K562 (cell line): Measurements from ENCODE around the gene ITPRIPL2. TPM values are rescaled to one million over a fixed set of nuclear protein-coding genes. Genes with fewer than 3 reads are reported as not detected.

Experiments used
- ASH1L ChIP-seq: fragments of 450-650 bp; IDR thresholded peaks from 2 replicates; pipeline ENCODE4 v1.6.1; 2018; ENCODE audit warnings: borderline replicate concordance, mild to moderate bottlenecking, low read depth; ENCODE audit not compliant: partially characterized antibody
- BCL6 ChIP-seq: fragments of 250-450 bp; sonication (Bioruptor Pico); IDR thresholded peaks from 2 replicates; pipeline ENCODE4 v1.4.0; 2020
- CEBPB ChIP-seq: fragments of 450-650 bp; IDR thresholded peaks from 2 replicates; pipeline ENCODE4 v1.6.1; 2016; ENCODE audit warnings: missing genetic modification characterization, missing compliant biosample characterization
- CREBBP ChIP-seq: IDR thresholded peaks from one replicate; pipeline ENCODE4 v1.6.1; 2012; ENCODE audit warnings: low read depth, mild to moderate bottlenecking, control low read depth, inconsistent platforms, low read length
- FUS ChIP-seq: fragments of 200-400 bp; formaldehyde crosslinking; optimal IDR thresholded peaks from 2 replicates; pipeline ENCODE3; 2017; ENCODE audit warnings: low read depth, low read length
- GATA2 ChIP-seq: sonication (generic); formaldehyde crosslinking; IDR thresholded peaks from 2 replicates; pipeline ENCODE4 v1.4.0; 2020; ENCODE audit warnings: mild to moderate bottlenecking, missing genetic modification reagents
- HNRNPUL1 ChIP-seq: fragments of 200-400 bp; formaldehyde crosslinking; IDR thresholded peaks from 2 replicates; pipeline ENCODE4 v1.6.1; 2017; ENCODE audit warnings: low read length
- KLF13 ChIP-seq: fragments of 450-650 bp; IDR thresholded peaks from 2 replicates; pipeline ENCODE4 v1.6.1; 2016; ENCODE audit warnings: missing genetic modification characterization, low read depth, mild to moderate bottlenecking, missing compliant biosample characterization, moderate library complexity, borderline replicate concordance
- KLF6 ChIP-seq: fragments of 250-450 bp; sonication (Bioruptor Pico); IDR thresholded peaks from 2 replicates; pipeline ENCODE4 v1.4.0; 2020; ENCODE audit warnings: mild to moderate bottlenecking, moderate library complexity, borderline replicate concordance
- RBM34 ChIP-seq: fragments of 200-400 bp; formaldehyde crosslinking; IDR thresholded peaks from 2 replicates; pipeline ENCODE4 v1.6.1; 2018; ENCODE audit warnings: low read length, borderline replicate concordance; ENCODE audit not compliant: insufficient read depth
- SAFB ChIP-seq: fragments of 200-400 bp; formaldehyde crosslinking; IDR thresholded peaks from 2 replicates; pipeline ENCODE4 v1.6.1; 2017; ENCODE audit warnings: low read depth, low read length, borderline replicate concordance
- SNRNP70 ChIP-seq: fragments of 200-400 bp; formaldehyde crosslinking; optimal IDR thresholded peaks from 2 replicates; pipeline ENCODE3; 2017; ENCODE audit warnings: low read depth, low read length
- TGIF2 ChIP-seq: sonication (generic); formaldehyde crosslinking; IDR thresholded peaks from 2 replicates; pipeline ENCODE4 v1.8.1; 2022; ENCODE audit warnings: mild to moderate bottlenecking, missing genetic modification reagents, moderate library complexity
- XRCC5 ChIP-seq: fragments of 200-400 bp; formaldehyde crosslinking; IDR thresholded peaks from 2 replicates; pipeline ENCODE4 v1.6.1; 2017; ENCODE audit warnings: low read depth, mild to moderate bottlenecking, low read length
- ZNF408 ChIP-seq: fragments of 250-450 bp; sonication (Bioruptor Pico); IDR thresholded peaks from 2 replicates; pipeline ENCODE4 v1.4.0; 2020; ENCODE audit warnings: low read depth, mild to moderate bottlenecking, moderate library complexity
- ZNF79 ChIP-seq: fragments of 250-450 bp; sonication (Bioruptor Pico); IDR thresholded peaks from 2 replicates; pipeline ENCODE4 v1.4.0; 2020; ENCODE audit warnings: low read depth, mild to moderate bottlenecking, moderate library complexity
- polyA plus RNA-seq, 8 experiments: library from polyadenylated mRNA; depleted of rRNA in 4 of 8; stranded (reverse) in 5 of 8; unstranded in 3 of 8; fragments of >200 nt; fragmentation: Nextera tagmentation in 2 of 8; fragmentation: Illumina TruSeq in 1 of 8; extraction: Ambion mirVana in 2 of 8; extraction: Trizol in 1 of 8; gene quantifications; 2 replicates each; pipeline versions ENCODE4 v1.2.1 to v1.2.3, GENCODE V29; 2011 to 2014; ENCODE audit warnings: inconsistent platforms in 1 of 8, missing spikeins in 1 of 8
- total RNA-seq, 7 experiments: library from RNA; depleted of rRNA in 6 of 7; stranded (reverse); fragments of >200 nt in 6 of 7; fragmentation: Illumina TruSeq in 2 of 7; extraction: Trizol in 2 of 7; gene quantifications; 2 replicates each; pipeline versions ENCODE4 v1.2.1 to v1.2.3, GENCODE V29; 2011 to 2021; ENCODE audit warnings: low replicate concordance in 1 of 7
- TF ChIP-seq, protein P1 (sequence below): sonication (generic); formaldehyde crosslinking; IDR thresholded peaks from 2 replicates; pipeline ENCODE4 v1.8.1; 2023; ENCODE audit warnings: mild to moderate bottlenecking, missing genetic modification reagents
- TF ChIP-seq, protein P2 (sequence below): fragments of 450-650 bp; IDR thresholded peaks from 2 replicates; pipeline ENCODE4 v1.6.1; 2016
- TF ChIP-seq, protein P3 (sequence below): fragments of 250-450 bp; sonication (Bioruptor Pico); IDR thresholded peaks from 2 replicates; pipeline ENCODE4 v1.8.0; 2022; ENCODE audit warnings: inconsistent platforms
- TF ChIP-seq, protein P4 (sequence below): IDR thresholded peaks from 3 replicates; pipeline ENCODE4 v1.6.1; 2011; ENCODE audit warnings: borderline replicate concordance, mild to moderate bottlenecking, moderate library complexity; ENCODE audit not compliant: insufficient read length; ENCODE audit errors: extremely low read depth

ITPRIPL2 gene
- total and polyA plus RNA-seq, 9 of the 15 experiments (the other 6 are each of a cell fraction or from before 2014, with no cell fraction given) = 0.04 to 2.2 (median 0.58) TPM

DNA sequence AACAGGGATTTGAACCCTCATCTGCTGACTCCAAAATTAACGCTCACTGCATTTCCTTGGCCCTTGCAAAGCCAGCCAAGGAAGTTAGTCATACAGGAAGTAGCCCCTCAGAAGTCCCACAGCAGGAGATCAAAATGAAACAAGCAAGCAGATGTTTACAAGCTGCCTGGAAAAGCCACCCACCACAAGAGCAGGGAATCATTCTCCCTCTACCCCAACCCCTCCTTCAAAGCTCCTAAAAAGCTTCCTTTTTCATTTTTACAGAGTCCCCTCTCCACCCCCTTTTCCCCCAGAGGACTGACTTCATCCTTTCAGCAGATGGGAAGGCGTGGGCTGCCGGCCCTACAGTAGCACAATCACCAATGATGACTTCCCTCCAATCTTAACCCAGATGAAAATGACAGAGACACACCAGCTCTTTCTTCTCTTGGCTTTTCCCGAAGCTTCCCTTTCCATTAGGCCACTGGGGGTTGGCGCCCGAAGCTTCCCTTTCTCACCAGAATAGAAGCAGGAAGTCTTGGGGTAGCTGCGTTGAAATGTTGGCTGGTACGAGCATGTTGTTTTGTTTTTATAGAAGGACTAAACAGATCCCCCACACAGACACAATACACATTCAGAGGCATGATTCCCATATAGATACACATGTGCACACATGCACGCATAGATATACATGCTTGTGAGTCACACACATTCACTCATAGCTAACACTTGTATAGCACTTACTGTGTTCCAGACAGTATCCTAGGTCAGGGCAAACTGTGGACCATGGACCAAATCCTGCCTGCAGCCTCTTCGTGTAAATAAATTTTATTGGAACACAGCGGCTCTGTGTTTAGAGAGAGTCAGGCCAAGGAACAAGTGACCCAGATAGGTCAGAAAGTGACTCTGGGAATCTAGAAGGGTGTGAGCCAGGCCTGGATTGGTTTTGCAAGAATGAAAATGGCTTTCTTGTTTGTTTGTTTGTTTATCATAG lies 17.4 kb downstream of the ITPRIPL2 start (continued):
- no peak for TF ChIP-seq CREBBP
- TF ChIP-seq, protein P1, sequence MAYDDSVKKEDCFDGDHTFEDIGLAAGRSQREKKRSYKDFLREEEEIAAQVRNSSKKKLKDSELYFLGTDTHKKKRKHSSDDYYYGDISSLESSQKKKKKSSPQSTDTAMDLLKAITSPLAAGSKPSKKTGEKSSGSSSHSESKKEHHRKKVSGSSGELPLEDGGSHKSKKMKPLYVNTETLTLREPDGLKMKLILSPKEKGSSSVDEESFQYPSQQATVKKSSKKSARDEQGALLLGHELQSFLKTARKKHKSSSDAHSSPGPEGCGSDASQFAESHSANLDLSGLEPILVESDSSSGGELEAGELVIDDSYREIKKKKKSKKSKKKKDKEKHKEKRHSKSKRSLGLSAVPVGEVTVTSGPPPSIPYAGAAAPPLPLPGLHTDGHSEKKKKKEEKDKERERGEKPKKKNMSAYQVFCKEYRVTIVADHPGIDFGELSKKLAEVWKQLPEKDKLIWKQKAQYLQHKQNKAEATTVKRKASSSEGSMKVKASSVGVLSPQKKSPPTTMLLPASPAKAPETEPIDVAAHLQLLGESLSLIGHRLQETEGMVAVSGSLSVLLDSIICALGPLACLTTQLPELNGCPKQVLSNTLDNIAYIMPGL (CRISPR knock-in tag) = no peak
- no peak for TF ChIP-seq CEBPB (tag)
- TF ChIP-seq RBM34 = no peak
- TF ChIP-seq GATA2 (CRISPR knock-in tag) = no peak
- no peak for TF ChIP-seq XRCC5
- no peak for TF ChIP-seq KLF6 (CRISPR knock-in tag)
- TF ChIP-seq SNRNP70 = no peak
- no peak for TF ChIP-seq ZNF79
- no peak for TF ChIP-seq SAFB
- TF ChIP-seq BCL6 = no peak
- TF ChIP-seq TGIF2 = no peak
- no peak for TF ChIP-seq FUS
- no peak for TF ChIP-seq HNRNPUL1
- TF ChIP-seq ASH1L = no peak
- TF ChIP-seq ZNF408 (CRISPR knock-in tag) = no peak
- TF ChIP-seq, protein P2, sequence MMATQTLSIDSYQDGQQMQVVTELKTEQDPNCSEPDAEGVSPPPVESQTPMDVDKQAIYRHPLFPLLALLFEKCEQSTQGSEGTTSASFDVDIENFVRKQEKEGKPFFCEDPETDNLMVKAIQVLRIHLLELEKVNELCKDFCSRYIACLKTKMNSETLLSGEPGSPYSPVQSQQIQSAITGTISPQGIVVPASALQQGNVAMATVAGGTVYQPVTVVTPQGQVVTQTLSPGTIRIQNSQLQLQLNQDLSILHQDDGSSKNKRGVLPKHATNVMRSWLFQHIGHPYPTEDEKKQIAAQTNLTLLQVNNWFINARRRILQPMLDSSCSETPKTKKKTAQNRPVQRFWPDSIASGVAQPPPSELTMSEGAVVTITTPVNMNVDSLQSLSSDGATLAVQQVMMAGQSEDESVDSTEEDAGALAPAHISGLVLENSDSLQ = no peak
- TF ChIP-seq KLF13 = no peak
- TF ChIP-seq, protein P3, sequence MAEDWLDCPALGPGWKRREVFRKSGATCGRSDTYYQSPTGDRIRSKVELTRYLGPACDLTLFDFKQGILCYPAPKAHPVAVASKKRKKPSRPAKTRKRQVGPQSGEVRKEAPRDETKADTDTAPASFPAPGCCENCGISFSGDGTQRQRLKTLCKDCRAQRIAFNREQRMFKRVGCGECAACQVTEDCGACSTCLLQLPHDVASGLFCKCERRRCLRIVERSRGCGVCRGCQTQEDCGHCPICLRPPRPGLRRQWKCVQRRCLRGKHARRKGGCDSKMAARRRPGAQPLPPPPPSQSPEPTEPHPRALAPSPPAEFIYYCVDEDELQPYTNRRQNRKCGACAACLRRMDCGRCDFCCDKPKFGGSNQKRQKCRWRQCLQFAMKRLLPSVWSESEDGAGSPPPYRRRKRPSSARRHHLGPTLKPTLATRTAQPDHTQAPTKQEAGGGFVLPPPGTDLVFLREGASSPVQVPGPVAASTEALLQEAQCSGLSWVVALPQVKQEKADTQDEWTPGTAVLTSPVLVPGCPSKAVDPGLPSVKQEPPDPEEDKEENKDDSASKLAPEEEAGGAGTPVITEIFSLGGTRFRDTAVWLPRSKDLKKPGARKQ (CRISPR knock-in tag) = no peak
- TF ChIP-seq, protein P4, sequence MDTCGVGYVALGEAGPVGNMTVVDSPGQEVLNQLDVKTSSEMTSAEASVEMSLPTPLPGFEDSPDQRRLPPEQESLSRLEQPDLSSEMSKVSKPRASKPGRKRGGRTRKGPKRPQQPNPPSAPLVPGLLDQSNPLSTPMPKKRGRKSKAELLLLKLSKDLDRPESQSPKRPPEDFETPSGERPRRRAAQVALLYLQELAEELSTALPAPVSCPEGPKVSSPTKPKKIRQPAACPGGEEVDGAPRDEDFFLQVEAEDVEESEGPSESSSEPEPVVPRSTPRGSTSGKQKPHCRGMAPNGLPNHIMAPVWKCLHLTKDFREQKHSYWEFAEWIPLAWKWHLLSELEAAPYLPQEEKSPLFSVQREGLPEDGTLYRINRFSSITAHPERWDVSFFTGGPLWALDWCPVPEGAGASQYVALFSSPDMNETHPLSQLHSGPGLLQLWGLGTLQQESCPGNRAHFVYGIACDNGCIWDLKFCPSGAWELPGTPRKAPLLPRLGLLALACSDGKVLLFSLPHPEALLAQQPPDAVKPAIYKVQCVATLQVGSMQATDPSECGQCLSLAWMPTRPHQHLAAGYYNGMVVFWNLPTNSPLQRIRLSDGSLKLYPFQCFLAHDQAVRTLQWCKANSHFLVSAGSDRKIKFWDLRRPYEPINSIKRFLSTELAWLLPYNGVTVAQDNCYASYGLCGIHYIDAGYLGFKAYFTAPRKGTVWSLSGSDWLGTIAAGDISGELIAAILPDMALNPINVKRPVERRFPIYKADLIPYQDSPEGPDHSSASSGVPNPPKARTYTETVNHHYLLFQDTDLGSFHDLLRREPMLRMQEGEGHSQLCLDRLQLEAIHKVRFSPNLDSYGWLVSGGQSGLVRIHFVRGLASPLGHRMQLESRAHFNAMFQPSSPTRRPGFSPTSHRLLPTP = no peak
